H1 (cell line): ENCODE measurements around the gene CACNB2. TPM values are rescaled to one million over a fixed set of nuclear protein-coding genes. Genes with fewer than 3 reads are reported as not detected.
A peak's percentile ranks its signal among the peaks of the same experiment; 100 is the strongest.

ENCODE experiments used
- BACH1 ChIP-seq: IDR thresholded peaks from 2 replicates; pipeline ENCODE4 v1.6.1; 2012; ENCODE audit warnings: low read length, improper control_type of control experiment
- BRCA1 ChIP-seq: IDR thresholded peaks from 2 replicates; pipeline ENCODE4 v1.6.1; 2012; ENCODE audit warnings: low read depth, low read length, improper control_type of control experiment
- CBX8 ChIP-seq: fragments of 300-800, 300-1000 bp; sonication (generic); IDR thresholded peaks from 2 replicates; pipeline ENCODE4 v1.7.1; 2016; ENCODE audit warnings: low read depth, low read length, borderline replicate concordance
- CHD1 ChIP-seq: IDR thresholded peaks from 2 replicates; pipeline ENCODE4 v1.6.1; 2012; ENCODE audit warnings: low read depth, low read length, improper control_type of control experiment
- EGR1 ChIP-seq: IDR thresholded peaks from 2 replicates; pipeline ENCODE4 v1.6.1; 2011; ENCODE audit warnings: low read depth, low read length, borderline replicate concordance
- GTF2F1 ChIP-seq: IDR thresholded peaks from 2 replicates; pipeline ENCODE4 v1.6.1; 2012; ENCODE audit warnings: low read depth, low read length, improper control_type of control experiment, borderline replicate concordance
- JUND ChIP-seq: IDR thresholded peaks from 2 replicates; pipeline ENCODE4 v1.6.1; 2011; ENCODE audit warnings: mild to moderate bottlenecking, improper control_type of control experiment, low read length
- POLR2A ChIP-seq, 2 experiments: IDR thresholded peaks; 1 replicate in 1 of 2; 2 replicates in 1 of 2; pipeline ENCODE4 v1.6.1; 2011; ENCODE audit warnings: low read depth in 2 of 2, low read length in 2 of 2, mild to moderate bottlenecking in 2 of 2; ENCODE audit errors: control extremely low read depth in 1 of 2
- RAD21 ChIP-seq, 2 experiments: IDR thresholded peaks in 1 of 2; conservative IDR thresholded peaks in 1 of 2; 2 replicates each; pipeline ENCODE4 v1.6.1; 2011; ENCODE audit warnings: low read depth in 2 of 2, low read length in 2 of 2, improper control_type of control experiment in 1 of 2, inconsistent platforms in 1 of 2, mild to moderate bottlenecking in 1 of 2, moderate library complexity in 1 of 2
- RBBP5 ChIP-seq: IDR thresholded peaks from 2 replicates; pipeline ENCODE4 v1.7.1; 2012; ENCODE audit warnings: low read depth, mild to moderate bottlenecking, inconsistent platforms, low read length, moderate library complexity, borderline replicate concordance
- SIN3A ChIP-seq, 2 experiments: IDR thresholded peaks in 1 of 2; conservative IDR thresholded peaks in 1 of 2; 2 replicates each; pipeline ENCODE4 v1.6.1; 2011 to 2012; ENCODE audit warnings: low read length in 2 of 2, improper control_type of control experiment in 1 of 2, low read depth in 1 of 2, mild to moderate bottlenecking in 1 of 2
- SP1 ChIP-seq: IDR thresholded peaks from 2 replicates; pipeline ENCODE4 v1.6.1; 2011; ENCODE audit warnings: low read depth, low read length
- SRF ChIP-seq: IDR thresholded peaks from 2 replicates; pipeline ENCODE4 v1.6.1; 2011; ENCODE audit warnings: mild to moderate bottlenecking, low read depth, low read length, moderate library complexity
- TBP ChIP-seq: IDR thresholded peaks from 2 replicates; pipeline ENCODE4 v1.6.1; 2011; ENCODE audit warnings: low read depth, low read length, improper control_type of control experiment
- polyA plus RNA-seq, 7 experiments: library from polyadenylated mRNA; depleted of rRNA in 3 of 7; stranded (reverse) in 5 of 7; unstranded in 2 of 7; fragments of >200 nt in 5 of 7; fragments of 200-250 nt in 2 of 7; gene quantifications; 1 replicate in 5 of 7; 2 replicates in 1 of 7; 4 replicates in 1 of 7; pipeline versions ENCODE4 v1.2.1 to v1.2.3, GENCODE V29; 2011 to 2013; ENCODE audit warnings: missing spikeins in 2 of 7, mixed read lengths in 2 of 7
- total RNA-seq: library from RNA; stranded (reverse); fragmentation: NEBNext Ultra II Directional; extraction: Animal tissue kit (Norgen Biotek cat#: 25700); gene quantifications from 2 replicates; pipeline ENCODE4 v1.2.1, GENCODE V29; 2021
- TF ChIP-seq, protein P1 (sequence below): IDR thresholded peaks from 2 replicates; pipeline ENCODE4 v1.6.1; 2011; ENCODE audit warnings: low read depth, mild to moderate bottlenecking, low read length; ENCODE audit not compliant: insufficient read depth

Gene CACNB2
- total and polyA plus RNA-seq, 2 of the 8 experiments (the other 6 are each of a cell fraction or from before 2014, with no cell fraction given): 2.4 to 3.2 TPM

DNA sequence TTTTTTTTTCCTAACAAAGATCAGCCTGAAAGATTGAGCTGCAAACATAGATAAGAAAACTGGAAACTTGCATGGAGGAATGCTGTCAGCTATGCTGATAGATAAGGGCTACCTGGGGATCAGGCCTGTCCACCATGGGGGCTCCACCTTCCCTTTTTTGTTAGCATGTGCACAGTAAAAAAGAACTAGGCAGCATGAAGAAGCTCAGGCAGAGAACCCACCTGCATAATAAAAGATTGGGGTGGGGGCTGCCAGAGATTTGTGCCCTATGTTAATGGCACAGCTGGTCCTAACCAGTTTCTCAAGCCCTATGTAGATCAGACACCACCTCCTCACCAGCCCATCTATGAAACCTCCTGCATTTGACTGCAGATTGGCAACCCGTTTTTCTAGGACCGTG is 45.4 kb upstream of the CACNB2 start (continued):
- no peak for TF ChIP-seq BRCA1
- TF ChIP-seq POLR2A (IDR thresholded peaks at IDR 0.05; ENCODE audit: control extremely low read depth in 1 of 2, low read depth in 2 of 2, low read length in 2 of 2): no peak
- no peak for TF ChIP-seq RBBP5
- TF ChIP-seq, protein P1, sequence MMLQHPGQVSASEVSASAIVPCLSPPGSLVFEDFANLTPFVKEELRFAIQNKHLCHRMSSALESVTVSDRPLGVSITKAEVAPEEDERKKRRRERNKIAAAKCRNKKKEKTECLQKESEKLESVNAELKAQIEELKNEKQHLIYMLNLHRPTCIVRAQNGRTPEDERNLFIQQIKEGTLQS: no peak
- no peak for TF ChIP-seq SRF
- no peak for TF ChIP-seq SIN3A (conservative IDR thresholded peaks at IDR 0.05 in 1 of 2, IDR thresholded peaks at IDR 0.05 in 1 of 2; ENCODE audit: low read depth in 1 of 2, low read length in 2 of 2)
- no peak for TF ChIP-seq CBX8
- no peak for TF ChIP-seq JUND
- no peak for TF ChIP-seq RAD21 (IDR thresholded peaks at IDR 0.05 in 1 of 2, conservative IDR thresholded peaks at IDR 0.05 in 1 of 2; ENCODE audit: low read depth in 2 of 2, low read length in 2 of 2)
- TF ChIP-seq BACH1: no peak
- TF ChIP-seq GTF2F1: no peak
- no peak for TF ChIP-seq CHD1
- 0 out of 2 replicates have a peak, but pooled peaks have one; percentile 17 for TF ChIP-seq TBP
- TF ChIP-seq SP1: peak; percentile 59; the same call in 1 of the 2 replicates
- no peak for TF ChIP-seq EGR1
- TF ChIP-seq, all 59 proteins: peak for 6
